Effector memory CD8-positive, alpha-beta T cell (primary cell): ENCODE measurements around the gene TNNT3.
"Not testable (repeated sequence)": the region's sequence is repeated elsewhere in the genome, so short reads cannot be mapped to it uniquely, and the experiment has no call there.

Experiments used
- ATAC-seq: fragments of 150-1000 bp; cut with Tn5 transposase; replicated peaks from 2 replicates; pipeline ENCODE4 v1.10.0; 2021; ENCODE audit warnings: mild to moderate bottlenecking, moderate library complexity
- DNase-seq, 3 experiments: peaks; one replicate each; pipeline ENCODE4 v3.0.0; 2021
- H3K27ac Mint-ChIP-seq, 2 donors: one replicate each; pipeline ENCODE4 v1.8.0; 2022; ENCODE audit warnings: mild to moderate bottlenecking in 2 of 2, mixed read lengths in 2 of 2, moderate library complexity in 2 of 2
- H3K27me3 Mint-ChIP-seq, 2 donors: one replicate each; pipeline ENCODE4 v1.8.0; 2022; ENCODE audit warnings: mixed read lengths in 2 of 2
- H3K36me3 Mint-ChIP-seq: one replicate; pipeline ENCODE4 v1.8.0; 2022; ENCODE audit warnings: mild to moderate bottlenecking, moderate library complexity, mixed read lengths; ENCODE audit not compliant: insufficient read depth
- H3K4me1 Mint-ChIP-seq, 2 donors: one replicate each; pipeline ENCODE4 v1.8.0; 2022; ENCODE audit warnings: low read depth in 2 of 2, mixed read lengths in 2 of 2
- H3K4me3 Mint-ChIP-seq, 2 donors: one replicate each; pipeline ENCODE4 v1.8.0; 2022; ENCODE audit warnings: mild to moderate bottlenecking in 2 of 2, mixed read lengths in 2 of 2, moderate library complexity in 2 of 2
- H3K9me3 Mint-ChIP-seq, 2 donors: one replicate each; pipeline ENCODE4 v1.8.0; 2022; ENCODE audit warnings: mixed read lengths in 2 of 2

Gene TNNT3

DNA sequence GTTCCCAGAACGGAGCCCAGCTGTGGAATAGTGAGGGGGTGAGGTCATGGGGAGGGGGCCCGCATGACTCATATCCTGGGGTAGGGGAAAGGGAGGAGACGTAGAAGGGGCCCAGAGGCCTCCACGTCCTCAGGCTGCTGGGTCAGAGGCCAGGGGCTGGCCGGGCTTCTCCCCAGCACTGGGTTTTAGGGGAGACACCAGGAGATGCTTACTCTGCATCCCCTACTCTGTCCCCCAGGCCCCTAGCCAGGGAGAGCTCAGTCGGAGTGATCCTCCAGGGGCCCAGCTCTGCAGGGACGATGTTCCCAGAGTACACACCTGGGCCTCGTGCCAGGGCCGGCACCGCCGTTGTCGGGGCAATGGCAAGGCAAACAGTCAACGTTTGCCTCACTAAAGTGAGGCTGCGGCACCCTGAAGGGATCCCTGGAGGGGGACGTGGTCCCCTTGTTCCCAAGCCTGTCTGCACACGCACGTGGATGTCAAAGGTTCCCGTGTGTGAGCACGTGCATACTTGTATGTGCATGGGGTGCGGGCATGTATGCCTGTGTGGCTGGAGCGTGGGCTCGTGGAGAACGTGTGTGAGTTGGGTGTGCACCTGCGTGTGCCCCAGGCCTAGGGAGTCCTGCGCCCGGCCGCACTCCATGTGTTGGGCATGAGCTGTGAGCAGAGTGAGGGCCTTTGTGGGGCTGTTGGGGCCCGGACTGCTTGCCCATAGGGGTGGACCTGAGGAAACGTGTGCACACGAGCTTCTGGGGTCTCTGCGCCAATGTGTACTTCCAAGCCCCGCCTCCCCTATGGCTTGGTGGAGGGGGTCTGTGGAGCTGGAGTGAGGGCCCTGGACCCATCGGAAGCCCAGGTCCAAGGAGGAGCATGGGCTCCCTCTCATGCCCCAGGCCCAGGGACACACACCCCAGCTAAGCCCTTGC is 42.0 kb upstream of the TNNT3 start:
- H3K27me3 Mint-ChIP-seq: no peaks in the 10 kb centered on the region
- no peaks in the 10 kb centered on the region for H3K9me3 Mint-ChIP-seq
- peaks cover 28 to 30% of the 10 kb centered on the region in 2 donors for H3K4me1 Mint-ChIP-seq
- DNase-seq: no peak
- H3K36me3 Mint-ChIP-seq: peaks cover 34% of the 10 kb centered on the region
- H3K4me3 Mint-ChIP-seq: no peak overlapping the region
- peak overlapping the region in 1 of 2 donors; percentile 20 for H3K27ac Mint-ChIP-seq
- no peak for ATAC-seq

DNA sequence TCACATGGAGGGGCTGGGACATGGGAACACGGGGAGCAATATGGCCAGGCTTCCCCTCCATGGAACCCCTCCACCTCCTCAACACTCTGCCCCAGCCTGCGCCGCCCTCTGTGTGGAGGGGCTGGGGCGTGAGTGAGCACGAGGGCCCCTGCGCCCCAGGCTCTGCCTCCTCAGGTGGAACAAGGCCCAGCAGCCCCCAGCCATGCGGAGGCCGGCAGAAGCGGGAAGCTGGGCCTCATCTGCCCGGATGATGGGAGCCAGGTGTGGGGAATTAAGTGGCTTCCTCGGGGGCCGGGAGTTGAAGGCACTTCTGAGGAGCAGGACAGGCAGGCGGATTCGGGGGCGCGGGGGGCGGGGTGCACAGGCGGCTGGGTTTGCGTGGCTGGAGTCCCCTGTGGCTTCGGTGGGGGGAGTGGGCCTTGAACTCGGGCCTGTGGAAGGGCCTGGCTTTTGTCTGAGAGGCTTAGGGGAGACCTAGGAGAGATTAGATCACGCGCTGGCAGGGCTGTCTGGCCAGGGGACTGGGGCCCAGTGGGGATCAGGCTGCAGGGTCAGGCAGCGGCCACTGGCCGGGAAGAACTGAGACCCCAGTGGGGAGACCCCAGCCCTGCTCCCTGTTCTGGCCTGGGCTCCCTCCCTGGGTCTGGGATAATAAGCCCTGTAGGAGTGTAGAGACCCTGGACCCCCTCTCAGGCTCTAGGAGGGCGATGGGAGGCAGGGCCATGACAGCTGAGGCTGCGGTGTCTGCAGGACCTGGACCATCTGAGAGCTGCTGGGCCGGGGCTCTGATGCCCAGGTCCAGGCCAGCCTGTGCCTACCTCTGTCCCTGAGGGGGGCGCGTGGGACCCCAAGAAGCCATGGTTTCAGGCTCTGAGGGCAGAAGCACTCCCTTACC is 41.1 kb upstream of the TNNT3 start:
- no peaks in the 10 kb centered on the region for H3K9me3 Mint-ChIP-seq
- H3K27ac Mint-ChIP-seq: peak overlapping the region; percentile 35
- H3K36me3 Mint-ChIP-seq: peaks cover 35% of the 10 kb centered on the region
- no peaks in the 10 kb centered on the region for H3K27me3 Mint-ChIP-seq
- peaks cover 24% of the 10 kb centered on the region in 2 donors for H3K4me1 Mint-ChIP-seq
- ATAC-seq (no peak), DNase-seq (no peak)
- no peak overlapping the region for H3K4me3 Mint-ChIP-seq

DNA sequence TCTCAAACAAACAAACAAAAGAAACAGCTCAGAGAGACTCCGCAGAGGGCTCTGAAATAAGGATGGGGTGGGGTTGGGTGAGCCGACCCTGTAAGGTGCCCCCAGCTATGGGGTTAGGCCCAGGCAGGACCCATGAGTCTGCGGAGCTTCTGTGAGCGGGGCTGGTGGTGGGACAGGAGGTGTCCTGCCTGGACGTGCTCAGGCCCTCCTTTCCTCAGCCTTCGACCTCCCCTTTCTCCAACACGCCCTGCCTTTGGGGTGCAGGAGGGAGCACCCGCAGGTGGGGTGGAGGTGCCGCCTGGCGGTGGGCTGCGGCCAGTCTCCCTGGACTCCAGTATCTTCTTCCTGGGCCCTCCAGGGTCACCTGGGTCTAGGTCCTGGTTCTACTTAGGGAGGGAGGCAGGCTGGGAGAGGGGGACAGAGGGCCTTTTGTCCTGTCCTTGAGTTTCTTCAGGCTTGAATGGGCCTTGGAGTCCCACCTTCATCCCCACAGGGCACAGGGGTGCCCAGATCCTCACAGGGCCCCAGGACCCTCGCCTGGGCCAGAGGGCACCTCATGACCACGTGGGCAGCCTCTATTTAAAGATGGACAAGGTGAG is 40.1 kb upstream of the TNNT3 start:
- H3K4me3 Mint-ChIP-seq: no peak overlapping the region
- DNase-seq: no peak
- H3K4me1 Mint-ChIP-seq: peaks cover 20 to 22% of the 10 kb centered on the region in 2 donors
- H3K27ac Mint-ChIP-seq: peak overlapping the region; percentile 44 to 89
- H3K27me3 Mint-ChIP-seq: no peaks in the 10 kb centered on the region
- ATAC-seq: no peak
- H3K36me3 Mint-ChIP-seq: peaks cover 29% of the 10 kb centered on the region
- no peaks in the 10 kb centered on the region for H3K9me3 Mint-ChIP-seq

DNA sequence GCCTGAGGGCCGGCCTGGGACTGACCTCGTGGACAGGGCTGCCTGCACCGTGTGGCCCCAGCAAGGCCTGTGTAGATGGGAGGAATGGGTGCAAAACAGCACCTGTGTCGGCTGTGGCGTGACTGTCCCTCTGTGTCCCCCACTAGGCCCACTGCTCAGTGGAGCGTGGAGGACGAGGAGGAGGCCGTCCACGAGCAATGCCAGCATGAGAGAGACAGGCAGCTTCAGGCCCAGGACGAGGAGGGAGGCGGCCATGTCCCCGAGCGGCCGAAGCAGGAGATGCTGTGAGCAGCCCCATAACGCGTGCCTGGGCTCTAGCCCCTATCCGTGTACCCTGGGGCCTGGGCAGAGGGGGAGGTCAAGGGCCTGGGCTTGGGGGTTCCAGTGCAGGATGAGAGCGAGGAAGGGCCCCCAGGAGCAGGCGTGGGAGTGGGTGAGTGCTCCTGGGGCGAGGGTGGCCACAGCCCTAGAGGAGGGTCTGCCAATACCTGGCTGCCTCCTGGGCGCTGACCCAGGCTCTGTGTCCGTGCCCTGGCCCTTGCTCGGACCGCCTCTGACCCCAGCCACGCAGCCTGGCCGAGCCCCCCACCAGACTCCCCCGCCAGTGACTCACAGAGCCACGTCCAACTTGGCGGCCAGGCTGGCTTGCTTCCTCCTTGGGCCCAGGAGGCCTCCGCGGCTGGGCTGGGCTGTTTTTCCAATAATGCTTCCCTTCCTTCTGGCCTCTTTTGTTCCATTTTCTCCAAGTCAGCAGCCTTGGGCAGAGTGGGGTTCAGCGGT is 39.4 kb upstream of the TNNT3 start:
- Mint-ChIP-seq H3K27me3 (no peaks in the 10 kb centered on the region), H3K27ac (peak overlapping the region; percentile 46 to 89), H3K4me3 (no peak overlapping the region), H3K4me1 (peaks cover 20 to 21% of the 10 kb centered on the region in 2 donors), H3K36me3 (peaks cover 26% of the 10 kb centered on the region), H3K9me3 (no peaks in the 10 kb centered on the region)
- no peak for DNase-seq
- no peak for ATAC-seq

DNA sequence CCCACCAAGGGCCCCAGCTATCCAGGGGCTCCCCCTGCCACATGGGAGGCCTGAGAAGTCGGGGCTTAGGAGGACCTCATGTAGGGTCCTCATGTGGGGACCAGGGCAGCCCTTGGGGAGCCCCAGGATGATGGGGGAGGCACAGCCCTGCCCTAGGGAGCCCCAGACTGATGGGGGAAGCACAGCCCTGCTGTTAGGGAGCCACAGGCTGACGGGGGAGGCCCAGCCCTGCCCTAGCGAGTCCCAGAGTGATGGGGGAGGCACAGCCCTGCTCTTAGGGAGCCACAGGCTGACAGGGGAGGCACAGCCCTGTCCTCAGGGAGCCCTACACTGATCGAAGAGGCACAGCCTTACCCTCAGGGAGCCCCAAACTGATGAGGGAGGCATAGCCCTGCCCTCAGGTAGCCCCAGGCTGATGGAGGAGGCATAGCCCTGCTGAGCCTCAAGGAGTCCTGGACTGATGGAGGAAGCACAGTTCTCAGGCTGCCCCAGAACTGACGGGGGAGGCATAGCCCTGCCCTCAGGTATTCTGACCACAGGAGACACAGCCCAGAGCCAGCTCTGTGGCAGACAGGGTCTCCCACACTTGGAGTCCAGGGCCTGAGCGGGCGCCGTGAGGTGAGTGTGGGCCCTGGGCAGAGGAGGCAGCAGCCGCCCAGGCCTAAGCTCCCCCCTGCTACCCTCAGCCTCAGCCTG is 38.6 kb upstream of the TNNT3 start:
- no peak overlapping the region for H3K4me3 Mint-ChIP-seq
- H3K9me3 Mint-ChIP-seq: no peaks in the 10 kb centered on the region
- peaks cover 16 to 17% of the 10 kb centered on the region in 2 donors for H3K4me1 Mint-ChIP-seq
- H3K27ac Mint-ChIP-seq: peak overlapping the region; percentile 46 to 83
- H3K36me3 Mint-ChIP-seq: peaks cover 21% of the 10 kb centered on the region
- no peak for ATAC-seq
- H3K27me3 Mint-ChIP-seq: no peaks in the 10 kb centered on the region
- no peak for DNase-seq

DNA sequence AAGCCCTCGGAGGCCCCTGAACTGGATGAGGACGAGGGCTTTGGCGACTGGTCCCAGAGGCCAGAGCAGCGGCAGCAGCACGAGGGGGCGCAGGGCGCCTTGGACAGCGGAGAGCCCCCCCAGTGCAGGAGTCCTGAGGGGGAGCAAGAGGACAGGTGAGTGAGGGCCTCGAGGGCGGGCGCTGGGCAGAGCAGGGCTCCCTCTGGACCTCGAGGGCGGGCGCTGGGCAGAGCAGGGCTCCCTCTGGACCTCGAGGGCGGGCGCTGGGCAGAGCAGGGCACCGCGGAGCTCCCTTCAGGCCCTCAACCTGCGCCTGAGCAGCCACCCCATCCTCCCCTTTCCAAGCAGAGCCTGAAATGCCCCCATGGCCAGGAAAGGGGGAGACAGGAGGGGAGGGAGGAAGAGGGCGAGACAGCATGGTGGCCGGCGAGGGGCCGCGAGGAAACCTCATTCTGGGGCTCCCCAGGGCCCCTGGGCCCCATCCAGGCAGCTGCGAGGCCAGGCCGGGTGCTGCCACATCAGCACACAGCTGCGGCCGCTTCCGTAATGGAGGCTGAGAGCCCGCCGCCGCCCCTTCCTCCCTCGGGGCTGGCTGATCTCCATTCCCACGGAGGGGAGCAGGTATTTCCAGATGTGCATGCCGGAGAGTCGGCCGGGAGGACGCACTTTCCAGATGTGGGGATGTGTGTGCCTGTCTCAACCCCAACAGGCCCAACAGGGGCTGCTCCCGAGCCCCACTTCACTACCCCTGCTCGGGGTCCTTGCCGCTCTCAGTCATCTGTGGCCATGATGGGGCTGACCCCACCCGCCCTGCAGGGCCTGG is 37.9 kb upstream of the TNNT3 start:
- DNase-seq (no peak), ATAC-seq (peak; percentile 17)
- H3K4me3 Mint-ChIP-seq: no peak overlapping the region
- H3K27me3 Mint-ChIP-seq: no peaks in the 10 kb centered on the region
- peaks cover 21% of the 10 kb centered on the region for H3K36me3 Mint-ChIP-seq
- H3K27ac Mint-ChIP-seq: no peak overlapping the region
- no peaks in the 10 kb centered on the region for H3K9me3 Mint-ChIP-seq
- peaks cover 17% of the 10 kb centered on the region in 2 donors for H3K4me1 Mint-ChIP-seq

DNA sequence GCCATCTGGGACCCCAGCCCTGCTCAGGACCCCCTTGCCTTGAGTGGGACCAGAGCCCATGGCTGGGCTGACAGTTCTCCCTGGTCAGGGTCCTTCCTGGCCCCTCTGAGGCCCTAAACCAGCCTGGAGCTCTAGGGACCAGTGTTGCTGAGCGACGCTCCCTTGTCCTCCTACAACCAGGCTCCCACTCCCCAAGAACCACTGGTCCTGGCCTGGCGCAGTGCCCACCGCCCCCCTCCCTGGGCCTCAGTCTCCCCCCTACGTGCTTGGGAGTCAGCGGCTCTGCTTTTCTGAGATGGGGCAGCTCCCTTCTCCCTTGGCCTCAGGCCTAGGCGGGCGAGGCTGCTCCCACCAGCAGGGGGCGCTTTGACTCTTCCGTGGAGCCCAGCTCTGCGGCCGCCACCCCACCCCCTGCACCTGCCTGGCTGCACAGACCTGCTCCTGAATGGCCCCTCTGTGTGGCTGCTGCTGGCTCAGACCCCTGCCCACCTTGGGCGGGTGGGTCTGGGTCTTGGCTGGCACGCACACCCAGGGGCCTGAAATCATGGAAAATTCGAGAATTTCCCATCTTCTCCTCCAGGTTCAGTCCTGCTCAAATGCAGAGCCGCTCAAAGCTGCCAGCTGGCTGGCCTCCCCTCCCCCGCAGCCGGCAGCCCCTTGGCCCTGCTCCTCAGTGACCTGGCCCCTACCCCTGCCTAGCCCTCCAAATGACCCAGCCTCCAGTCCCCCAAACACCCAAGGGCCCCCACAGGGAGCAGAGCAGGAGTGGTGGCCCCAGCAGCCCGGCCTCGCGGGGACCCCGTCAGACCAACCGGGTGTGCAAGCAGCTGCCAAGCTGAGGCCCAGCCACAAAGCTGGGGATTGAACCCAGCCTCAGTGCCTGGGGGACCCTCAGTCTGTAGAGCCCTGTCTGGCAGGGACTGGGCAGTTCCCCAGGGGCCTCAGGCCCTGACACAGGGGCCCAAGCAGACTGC is 37.0 kb upstream of the TNNT3 start:
- peak; percentile 74 to 78 (median 77) for DNase-seq
- no peak overlapping the region for H3K4me3 Mint-ChIP-seq
- peaks cover 26% of the 10 kb centered on the region for H3K36me3 Mint-ChIP-seq
- no peaks in the 10 kb centered on the region for H3K9me3 Mint-ChIP-seq
- no peaks in the 10 kb centered on the region for H3K27me3 Mint-ChIP-seq
- ATAC-seq: peak; percentile 94
- no peak overlapping the region for H3K27ac Mint-ChIP-seq
- H3K4me1 Mint-ChIP-seq: peaks cover 16 to 19% of the 10 kb centered on the region in 2 donors

DNA sequence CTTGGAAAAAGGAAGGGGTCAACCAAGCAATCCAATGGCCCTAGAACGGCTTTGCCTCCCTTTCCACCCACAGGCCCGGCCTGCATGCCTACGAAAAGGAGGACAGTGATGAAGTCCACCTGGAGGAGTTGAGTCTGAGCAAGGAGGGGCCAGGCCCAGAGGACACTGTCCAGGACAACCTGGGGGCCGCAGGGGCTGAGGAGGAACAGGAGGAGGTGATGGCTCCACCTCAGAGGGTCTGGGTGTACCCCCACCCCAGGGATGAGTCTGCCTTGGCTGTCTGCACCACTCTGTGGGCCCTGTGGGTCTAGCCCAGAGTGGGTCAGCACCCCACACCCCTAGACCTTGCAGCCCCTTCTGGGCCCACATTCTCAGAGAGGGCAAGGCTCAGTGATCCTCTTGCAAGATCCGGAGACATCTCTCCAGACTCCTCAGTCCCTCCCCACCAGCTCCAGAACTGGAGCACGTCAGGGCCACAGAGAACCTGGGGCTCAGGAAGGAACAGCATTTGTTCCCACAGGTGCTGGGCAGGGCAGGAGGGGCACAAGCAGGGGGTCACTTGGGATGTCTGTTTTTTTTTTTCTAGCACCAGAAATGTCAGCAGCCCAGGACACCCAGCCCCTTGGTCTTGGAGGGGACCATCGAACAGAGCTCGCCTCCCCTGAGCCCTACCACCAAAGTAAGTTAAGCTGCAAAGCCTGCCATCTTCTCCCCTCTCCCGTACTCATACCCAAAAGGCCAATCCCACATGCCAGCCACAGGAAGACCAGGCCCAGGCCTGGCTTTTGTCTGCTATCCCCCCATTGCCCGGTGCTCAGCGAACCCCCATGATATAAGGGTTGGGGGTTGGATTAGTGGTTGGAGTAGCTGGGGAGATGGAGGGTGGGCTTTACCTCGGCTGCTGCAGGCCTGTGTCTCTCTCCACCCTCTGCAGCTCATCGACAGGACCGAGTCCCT is 35.9 kb upstream of the TNNT3 start:
- Mint-ChIP-seq H3K4me1 (peaks cover 17 to 23% of the 10 kb centered on the region in 2 donors), H3K27me3 (no peaks in the 10 kb centered on the region), H3K4me3 (no peak overlapping the region), H3K36me3 (peaks cover 29% of the 10 kb centered on the region), H3K9me3 (no peaks in the 10 kb centered on the region), H3K27ac (no peak overlapping the region)
- DNase-seq (no peak), ATAC-seq (no peak)

DNA sequence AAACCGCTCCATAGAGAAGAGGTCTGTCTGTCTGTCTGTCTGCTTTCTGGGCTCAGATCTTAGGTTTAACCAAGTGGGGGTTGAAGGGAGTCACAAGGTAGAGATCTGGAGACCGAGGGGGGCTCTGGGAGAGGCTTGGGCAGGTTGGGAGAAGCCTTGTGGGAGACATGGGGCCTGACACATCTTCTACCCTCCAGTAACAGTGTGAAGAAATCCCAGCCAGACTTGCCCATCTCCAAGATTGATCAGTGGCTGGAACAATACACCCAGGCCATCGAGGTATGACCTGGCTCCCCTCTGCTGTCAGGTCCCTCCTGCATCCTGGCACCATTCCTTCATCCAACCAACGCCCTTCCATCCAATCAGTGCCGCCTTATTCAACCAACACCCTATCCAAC is 35.2 kb upstream of the TNNT3 start:
- no peak for DNase-seq
- Mint-ChIP-seq H3K4me1 (peaks cover 22 to 29% of the 10 kb centered on the region in 2 donors), H3K27ac (no peak overlapping the region), H3K9me3 (no peaks in the 10 kb centered on the region), H3K4me3 (no peak overlapping the region), H3K36me3 (peaks cover 30% of the 10 kb centered on the region), H3K27me3 (no peaks in the 10 kb centered on the region)
- ATAC-seq: no peak

DNA sequence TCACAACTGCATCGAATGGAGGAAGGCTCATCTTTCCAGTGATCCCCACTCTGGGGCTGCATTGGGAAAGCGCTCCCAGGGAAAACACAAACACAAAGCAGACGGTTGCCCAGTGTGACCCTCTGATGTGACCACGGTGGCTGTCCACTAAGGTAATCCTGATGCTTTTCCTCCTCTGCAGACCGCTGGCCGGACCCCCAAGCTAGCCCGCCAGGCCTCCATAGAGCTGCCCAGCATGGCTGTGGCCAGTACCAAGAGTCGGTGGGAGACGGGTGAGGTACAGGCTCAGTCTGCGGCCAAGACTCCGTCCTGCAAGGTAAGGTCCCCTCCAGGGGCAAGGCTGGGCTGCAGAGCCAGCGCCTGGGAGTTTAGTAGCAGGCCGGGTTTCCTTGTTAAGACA is 33.0 kb upstream of the TNNT3 start:
- ATAC-seq: not testable (repeated sequence)
- peaks cover 21% of the 10 kb centered on the region for H3K36me3 Mint-ChIP-seq

More for the DNA sequence above, 33.0 kb upstream of the TNNT3 start:
- not testable (repeated sequence) for H3K4me3 Mint-ChIP-seq, H3K9me3 Mint-ChIP-seq, H3K27ac Mint-ChIP-seq, H3K27me3 Mint-ChIP-seq, DNase-seq
- H3K4me1 Mint-ChIP-seq: peaks cover 18 to 19% of the 10 kb centered on the region in 2 donors
